ENCODE measurements around the gene KCNJ4.

GRCh38 chr22:38420734-38421133 lies 34.3 kb downstream of the KCNJ4 start:
- no peak for TF ChIP-seq CTCF (IDR thresholded peaks at IDR 0.05)
- TF ChIP-seq EP300 (IDR thresholded peaks at IDR 0.05; ENCODE audit: low read depth), result no peak
